Esophagus muscularis mucosa (tissue), 4 donors: ENCODE results near the gene MEFV. TPM values are rescaled to one million over a fixed set of nuclear protein-coding genes. Genes with fewer than 3 reads are reported as not detected.

ENCODE experiments used
- DNase-seq: peaks from one replicate; pipeline ENCODE4 v3.0.0-alpha.2; 2017; ENCODE audit errors: extremely low spot score
- H3K27ac ChIP-seq, 4 donors: fragments of 200-600 bp; sonication (generic); replicated peaks in 1 of 4; 1 replicate in 3 of 4; 2 replicates in 1 of 4; pipeline ENCODE4 v1.5.1; 2016 to 2019; ENCODE audit warnings: mild to moderate bottlenecking in 1 of 4
- H3K27me3 ChIP-seq, 4 donors: fragments of 200-600 bp; sonication (generic); one replicate each; pipeline versions ENCODE4 v1.5.1 to v1.6.0; 2016 to 2019
- H3K36me3 ChIP-seq, 4 donors: fragments of 200-600 bp; sonication (generic); one replicate each; pipeline ENCODE4 v1.5.1; 2016 to 2019
- H3K4me1 ChIP-seq, 4 donors: fragments of 200-600 bp; sonication (generic); one replicate each; pipeline ENCODE4 v1.5.1; 2016 to 2019
- H3K4me3 ChIP-seq, 4 donors: fragments of 200-600 bp; sonication (generic); 1 replicate in 2 of 4; 2 replicates in 2 of 4; pipeline ENCODE4 v1.5.1; 2016 to 2019; ENCODE audit warnings: mild to moderate bottlenecking in 4 of 4, moderate library complexity in 1 of 4
- H3K9me3 ChIP-seq, 4 donors: fragments of 200-600 bp; sonication (generic); 1 replicate in 3 of 4; 2 replicates in 1 of 4; pipeline ENCODE4 v1.5.1; 2016 to 2019
- CTCF ChIP-seq, 3 experiments: fragments of 200-600 bp in 2 of 3; fragments of 450-650 bp in 1 of 3; sonication (generic) in 2 of 3; IDR thresholded peaks; one replicate each; pipeline ENCODE4 v1.5.1; 2017 to 2019; ENCODE audit warnings: antibody characterized with exemption in 3 of 3, mild to moderate bottlenecking in 2 of 3, moderate library complexity in 1 of 3
- EP300 ChIP-seq: sonication (generic); formaldehyde crosslinking; IDR thresholded peaks from one replicate; pipeline ENCODE4 v1.6.1; 2017; ENCODE audit warnings: antibody characterized with exemption
- POLR2A ChIP-seq: fragments of 450-650 bp; IDR thresholded peaks from one replicate; pipeline ENCODE4 v1.6.1; 2017; ENCODE audit warnings: antibody characterized with exemption, moderate library complexity, mild to moderate bottlenecking, low read depth
- POLR2AphosphoS5 ChIP-seq, 2 donors: sonication (generic); formaldehyde crosslinking; IDR thresholded peaks; one replicate each; pipeline ENCODE4 v1.6.1; 2017; ENCODE audit warnings: antibody characterized with exemption in 2 of 2
- WGBS: methylation state at CpG from one replicate; pipeline ENCODE4 v1.1.5; 2018; 5-methylcytosine and 5-hydroxymethylcytosine counted together
- intact Hi-C: fragments of 100-400 bp; cut with DNase I; formaldehyde crosslinking; loops from one replicate; pipeline ENCODE4 v1.15.1; 2023
- total RNA-seq, 4 donors: library from RNA; depleted of rRNA; stranded (reverse); fragments of >200 nt; gene quantifications; one replicate each; pipeline versions ENCODE4 v1.1.0 to v1.2.1, GENCODE V29; 2016

The MEFV gene
- total RNA-seq, 4 donors from 2014 or later, result 1.2 to 4.0 (median 1.5) TPM

- 79% methylated on average over 11 of the region's 11 CpGs for WGBS
- DNase-seq, result no peak
- Histone ChIP-seq H3K9me3 (no peaks in the 10 kb centered on the region), H3K27ac (no peak overlapping the region), H3K36me3 (no peaks in the 10 kb centered on the region), H3K4me3 (no peak overlapping the region), H3K4me1 (no peaks in the 10 kb centered on the region), H3K27me3 (peaks cover 0 to 39% (median 0%) of the 10 kb centered on the region in 4 donors)
- intact Hi-C loops, result no loop called here
- no peak for TF ChIP-seq POLR2AphosphoS5 (IDR thresholded peaks at IDR 0.05)
- TF ChIP-seq EP300, result no peak
- no peak for TF ChIP-seq CTCF (IDR thresholded peaks at IDR 0.05)
- TF ChIP-seq POLR2A, result no peak
Observed at GRCh38 chr16:3242709-3243108, 13.7 kb downstream of the MEFV start.

GRCh38 chr16:3241761-3242160, 14.7 kb downstream of the MEFV start:
- Histone ChIP-seq H3K4me3 (no peak overlapping the region), H3K4me1 (no peaks in the 10 kb centered on the region), H3K27ac (no peak overlapping the region), H3K36me3 (no peaks in the 10 kb centered on the region), H3K27me3 (peaks cover 0 to 32% (median 0%) of the 10 kb centered on the region in 4 donors), H3K9me3 (no peaks in the 10 kb centered on the region)
- 69% methylated on average over 5 of the region's 5 CpGs for WGBS
- intact Hi-C loops, result no loop called here
- no peak for DNase-seq
- no peak for TF ChIP-seq EP300
- no peak for TF ChIP-seq POLR2A
- no peak for TF ChIP-seq CTCF (IDR thresholded peaks at IDR 0.05)
- no peak for TF ChIP-seq POLR2AphosphoS5 (IDR thresholded peaks at IDR 0.05)

GRCh38 chr16:3235856-3236669, 20.4 kb downstream of the MEFV start:
- Histone ChIP-seq H3K36me3 (peaks cover 20 to 25% (median 22%) of the 10 kb centered on the region in 4 donors), H3K9me3 (peaks cover 0 to 3% (median under 1%) of the 10 kb centered on the region in 4 donors), H3K27me3 (peaks cover 0 to 3% (median 0%) of the 10 kb centered on the region in 4 donors), H3K4me1 (peaks cover 14 to 23% (median 16%) of the 10 kb centered on the region in 4 donors), H3K4me3 (no peak overlapping the region), H3K27ac (no peak overlapping the region)
- TF ChIP-seq POLR2AphosphoS5 (IDR thresholded peaks at IDR 0.05), result no peak
- TF ChIP-seq EP300, result no peak
- TF ChIP-seq CTCF (IDR thresholded peaks at IDR 0.05), result no peak
- no peak for TF ChIP-seq POLR2A
- intact Hi-C loops, result loop anchor here (5.0 kb wide), 1 partner anchor 46 kb away; the partner anchor contains the start of gene ZNF263
- no peak for DNase-seq
- WGBS, result 86% methylated on average over 22 of the region's 29 CpGs

- WGBS, result 0% methylated on average over 8 of the region's 59 CpGs
- Histone ChIP-seq H3K9me3 (peaks cover 0 to 12% (median 4%) of the 10 kb centered on the region in 4 donors), H3K27me3 (peaks cover 0 to 3% (median 0%) of the 10 kb centered on the region in 4 donors), H3K27ac (peak within 1 kb of the TSS; percentile 95 to 98 (median 96)), H3K36me3 (peaks cover 31 to 36% (median 33%) of the 10 kb centered on the region in 4 donors), H3K4me3 (peak within 1 kb of the TSS; percentile 69 to 99 (median 88)), H3K4me1 (peaks cover 14 to 23% (median 16%) of the 10 kb centered on the region in 4 donors)
- peak; percentile 99 for DNase-seq
- intact Hi-C loops, result loop anchor here (5.0 kb wide), 1 partner anchor 47 kb away; the partner anchor contains the start of gene ZNF263
- TF ChIP-seq POLR2AphosphoS5 (IDR thresholded peaks at IDR 0.05) (peak; percentile 87 to 94), POLR2A (peak; percentile 22), EP300 (no peak), CTCF (IDR thresholded peaks at IDR 0.05) (no peak)
Observed at GRCh38 chr16:3234857-3235561, 21.4 kb downstream of the MEFV start, which contains the start of gene ZNF200. ZNF200 (minus strand) TSS chr16:3235158; CDS start chr16:3233755, 1,403 bp downstream.
